HL-60 (cell line): ENCODE data around the gene CHAF1A.

ENCODE experiments used
- DNase-seq, 2 experiments: peaks; one replicate each; pipeline ENCODE4 v3.0.0-alpha.2; 2010 to 2020; ENCODE audit warnings: low read depth in 1 of 2, low spot score in 1 of 2
- H3K27ac ChIP-seq: fragments of 250-450 bp; sonication (Bioruptor Pico); replicated peaks from 2 replicates; pipeline ENCODE4 v1.5.1; 2020; ENCODE audit warnings: mild to moderate bottlenecking, moderate library complexity
- H3K27me3 ChIP-seq: fragments of 250-450 bp; sonication (Bioruptor Pico); 2 replicates; pipeline ENCODE4 v1.5.1; 2021; ENCODE audit warnings: mild to moderate bottlenecking, moderate library complexity; ENCODE audit not compliant: insufficient read depth, poor library complexity, severe bottlenecking
- H3K4me3 ChIP-seq: replicated peaks from 2 replicates; pipeline ENCODE4 v1.5.1; 2011; ENCODE audit warnings: mild to moderate bottlenecking, control low read depth, low read length; ENCODE audit not compliant: insufficient read depth
- GABPA ChIP-seq: IDR thresholded peaks from 2 replicates; pipeline ENCODE4 v1.6.1; 2012; ENCODE audit warnings: low read depth
- POLR2AphosphoS5 ChIP-seq: IDR thresholded peaks from 2 replicates; pipeline ENCODE4 v1.6.1; 2012; ENCODE audit warnings: low read depth
- SPI1 ChIP-seq: IDR thresholded peaks from 2 replicates; pipeline ENCODE4 v1.6.1; 2012; ENCODE audit warnings: low read depth, mild to moderate bottlenecking, borderline replicate concordance
- TF ChIP-seq, protein P1 (sequence below): IDR thresholded peaks from one replicate; pipeline ENCODE4 v1.5.1; 2011; ENCODE audit warnings: low read length, control low read depth, inconsistent platforms; ENCODE audit not compliant: insufficient read depth
- TF ChIP-seq, protein P2 (sequence below): IDR thresholded peaks from 2 replicates; pipeline ENCODE4 v1.6.1; 2012; ENCODE audit warnings: low read depth; ENCODE audit not compliant: insufficient replicate concordance

The CHAF1A gene

DNA sequence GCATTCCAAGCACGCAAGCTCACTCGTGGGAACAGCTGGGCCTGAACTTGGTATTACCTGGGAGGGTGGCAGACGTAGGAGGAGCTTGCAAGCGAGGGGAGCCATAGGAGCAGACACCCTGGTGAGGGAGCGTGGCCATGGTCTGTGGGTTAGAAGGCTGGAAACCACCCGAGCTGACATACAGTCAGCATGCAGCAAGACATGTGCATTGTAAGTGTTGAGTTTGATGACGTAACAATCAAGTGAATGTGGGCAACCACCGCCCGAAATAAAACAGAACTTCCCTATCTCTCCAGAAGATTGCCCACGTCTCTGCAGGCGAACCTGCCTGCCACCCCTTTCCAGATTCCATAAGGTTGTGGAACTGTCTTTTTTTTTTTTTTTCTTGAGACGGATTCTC lies 28.3 kb downstream of the CHAF1A start:
- H3K27ac ChIP-seq: peak overlapping the region; percentile 68
- no peaks in the 10 kb centered on the region for H3K27me3 ChIP-seq
- no peak for TF ChIP-seq SPI1
- peak; percentile 63 for TF ChIP-seq POLR2AphosphoS5
- DNase-seq: peak; percentile 88 to 97
- no peak overlapping the region for H3K4me3 ChIP-seq

DNA sequence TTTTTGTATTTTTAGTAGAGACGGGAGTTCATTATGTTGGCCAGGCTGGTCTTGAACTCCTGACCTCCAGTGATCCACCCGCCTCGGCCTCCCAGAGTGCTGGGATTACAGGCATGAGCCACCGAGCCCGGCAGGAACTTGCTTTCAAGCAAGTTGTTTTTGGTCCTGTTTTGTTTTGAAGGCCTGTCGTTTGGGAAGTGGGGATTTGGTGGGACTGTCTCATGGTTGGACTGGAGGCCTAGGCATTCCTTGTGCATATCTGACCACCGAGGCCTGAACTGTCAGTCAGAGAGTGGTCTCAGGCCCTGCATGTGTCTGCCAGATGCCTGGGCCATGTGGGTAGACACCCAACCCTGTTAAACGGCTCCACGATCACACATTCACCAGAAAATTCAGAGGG lies 28.9 kb downstream of the CHAF1A start:
- TF ChIP-seq POLR2AphosphoS5 (no peak), SPI1 (no peak), GABPA (no peak)
- TF ChIP-seq, protein P1, sequence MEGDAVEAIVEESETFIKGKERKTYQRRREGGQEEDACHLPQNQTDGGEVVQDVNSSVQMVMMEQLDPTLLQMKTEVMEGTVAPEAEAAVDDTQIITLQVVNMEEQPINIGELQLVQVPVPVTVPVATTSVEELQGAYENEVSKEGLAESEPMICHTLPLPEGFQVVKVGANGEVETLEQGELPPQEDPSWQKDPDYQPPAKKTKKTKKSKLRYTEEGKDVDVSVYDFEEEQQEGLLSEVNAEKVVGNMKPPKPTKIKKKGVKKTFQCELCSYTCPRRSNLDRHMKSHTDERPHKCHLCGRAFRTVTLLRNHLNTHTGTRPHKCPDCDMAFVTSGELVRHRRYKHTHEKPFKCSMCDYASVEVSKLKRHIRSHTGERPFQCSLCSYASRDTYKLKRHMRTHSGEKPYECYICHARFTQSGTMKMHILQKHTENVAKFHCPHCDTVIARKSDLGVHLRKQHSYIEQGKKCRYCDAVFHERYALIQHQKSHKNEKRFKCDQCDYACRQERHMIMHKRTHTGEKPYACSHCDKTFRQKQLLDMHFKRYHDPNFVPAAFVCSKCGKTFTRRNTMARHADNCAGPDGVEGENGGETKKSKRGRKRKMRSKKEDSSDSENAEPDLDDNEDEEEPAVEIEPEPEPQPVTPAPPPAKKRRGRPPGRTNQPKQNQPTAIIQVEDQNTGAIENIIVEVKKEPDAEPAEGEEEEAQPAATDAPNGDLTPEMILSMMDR: no peak
- TF ChIP-seq, protein P2, sequence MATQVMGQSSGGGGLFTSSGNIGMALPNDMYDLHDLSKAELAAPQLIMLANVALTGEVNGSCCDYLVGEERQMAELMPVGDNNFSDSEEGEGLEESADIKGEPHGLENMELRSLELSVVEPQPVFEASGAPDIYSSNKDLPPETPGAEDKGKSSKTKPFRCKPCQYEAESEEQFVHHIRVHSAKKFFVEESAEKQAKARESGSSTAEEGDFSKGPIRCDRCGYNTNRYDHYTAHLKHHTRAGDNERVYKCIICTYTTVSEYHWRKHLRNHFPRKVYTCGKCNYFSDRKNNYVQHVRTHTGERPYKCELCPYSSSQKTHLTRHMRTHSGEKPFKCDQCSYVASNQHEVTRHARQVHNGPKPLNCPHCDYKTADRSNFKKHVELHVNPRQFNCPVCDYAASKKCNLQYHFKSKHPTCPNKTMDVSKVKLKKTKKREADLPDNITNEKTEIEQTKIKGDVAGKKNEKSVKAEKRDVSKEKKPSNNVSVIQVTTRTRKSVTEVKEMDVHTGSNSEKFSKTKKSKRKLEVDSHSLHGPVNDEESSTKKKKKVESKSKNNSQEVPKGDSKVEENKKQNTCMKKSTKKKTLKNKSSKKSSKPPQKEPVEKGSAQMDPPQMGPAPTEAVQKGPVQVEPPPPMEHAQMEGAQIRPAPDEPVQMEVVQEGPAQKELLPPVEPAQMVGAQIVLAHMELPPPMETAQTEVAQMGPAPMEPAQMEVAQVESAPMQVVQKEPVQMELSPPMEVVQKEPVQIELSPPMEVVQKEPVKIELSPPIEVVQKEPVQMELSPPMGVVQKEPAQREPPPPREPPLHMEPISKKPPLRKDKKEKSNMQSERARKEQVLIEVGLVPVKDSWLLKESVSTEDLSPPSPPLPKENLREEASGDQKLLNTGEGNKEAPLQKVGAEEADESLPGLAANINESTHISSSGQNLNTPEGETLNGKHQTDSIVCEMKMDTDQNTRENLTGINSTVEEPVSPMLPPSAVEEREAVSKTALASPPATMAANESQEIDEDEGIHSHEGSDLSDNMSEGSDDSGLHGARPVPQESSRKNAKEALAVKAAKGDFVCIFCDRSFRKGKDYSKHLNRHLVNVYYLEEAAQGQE: no peak
- Histone ChIP-seq H3K27me3 (no peaks in the 10 kb centered on the region), H3K27ac (peak overlapping the region; percentile 68), H3K4me3 (no peak overlapping the region)
- DNase-seq: peak in 1 of 2 experiments; percentile 18

DNA sequence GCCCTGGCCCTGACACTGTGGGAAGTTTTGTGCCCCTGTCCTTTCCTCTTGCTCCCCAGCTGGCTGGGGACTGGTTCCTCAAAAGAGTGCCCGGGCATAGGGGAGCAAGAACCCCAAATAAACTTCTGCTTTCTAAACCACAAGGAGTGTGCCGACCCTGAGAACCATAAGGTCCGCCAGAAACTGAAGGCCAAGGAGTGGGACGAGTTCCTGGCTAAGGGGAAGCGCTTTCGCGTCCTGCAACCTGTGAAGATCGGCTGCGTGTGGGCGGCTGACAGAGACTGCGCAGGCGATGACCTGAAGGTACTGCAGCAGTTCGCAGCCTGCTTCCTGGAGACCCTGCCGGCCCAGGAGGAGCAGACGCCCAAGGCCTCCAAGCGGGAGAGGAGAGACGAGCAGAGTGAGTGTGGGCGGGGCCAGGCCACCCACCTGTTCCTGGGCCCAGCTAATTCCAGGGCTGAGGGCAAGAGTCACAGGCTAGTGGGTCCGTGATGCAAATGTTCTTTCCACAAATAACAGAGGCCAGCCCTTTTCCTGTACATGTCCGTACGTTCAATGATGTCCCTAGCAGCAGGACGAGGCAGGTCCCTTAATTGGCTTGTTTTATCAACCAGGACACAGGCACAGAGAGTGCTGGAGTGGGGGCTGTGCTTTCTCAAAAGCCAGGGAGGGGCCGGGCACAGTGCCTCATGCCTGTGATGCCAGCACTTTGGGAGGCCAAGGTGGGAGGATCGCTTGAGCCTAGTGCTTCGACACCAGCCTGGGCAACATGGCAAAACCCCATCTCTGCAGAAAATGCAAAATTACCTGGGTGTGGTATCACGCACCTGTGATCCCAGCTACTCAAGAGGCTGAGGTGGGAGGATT lies 29.6 kb downstream of the CHAF1A start:
- peak; percentile 74 for TF ChIP-seq POLR2AphosphoS5
- peak; percentile 72; the same call in 1 of the 2 replicates for TF ChIP-seq SPI1
- TF ChIP-seq, protein P1: no peak
- TF ChIP-seq GABPA: peak; percentile 52; the same call in 1 of the 2 replicates
- TF ChIP-seq, protein P2: no peak
- Histone ChIP-seq H3K27ac (peak overlapping the region; percentile 68), H3K4me3 (no peak overlapping the region), H3K27me3 (no peaks in the 10 kb centered on the region)
- peak; percentile 82 to 94 for DNase-seq

DNA sequence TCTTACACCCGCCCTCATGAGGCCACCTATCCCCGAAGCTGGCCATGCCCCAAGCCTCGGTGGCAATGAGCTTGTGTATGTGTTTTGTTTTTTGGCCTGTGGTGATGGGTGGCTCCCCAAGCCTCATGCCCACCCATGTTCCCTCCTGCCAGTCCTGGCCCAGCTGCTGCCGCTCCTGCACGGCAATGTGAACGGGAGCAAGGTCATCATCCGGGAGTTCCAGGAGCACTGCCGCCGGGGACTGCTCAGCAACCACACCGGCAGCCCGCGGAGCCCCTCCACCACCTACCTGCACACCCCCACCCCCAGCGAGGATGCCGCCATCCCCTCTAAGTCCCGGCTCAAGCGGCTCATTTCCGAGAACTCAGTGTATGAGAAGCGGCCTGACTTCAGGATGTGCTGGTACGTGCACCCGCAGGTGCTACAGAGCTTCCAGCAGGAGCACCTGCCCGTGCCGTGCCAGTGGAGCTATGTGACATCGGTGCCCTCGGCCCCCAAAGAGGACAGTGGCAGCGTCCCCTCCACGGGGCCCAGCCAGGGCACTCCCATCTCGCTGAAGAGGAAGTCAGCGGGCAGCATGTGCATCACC lies 30.6 kb downstream of the CHAF1A start:
- Histone ChIP-seq H3K27ac (no peak overlapping the region), H3K4me3 (no peak overlapping the region), H3K27me3 (no peaks in the 10 kb centered on the region)
- no peak for DNase-seq
- TF ChIP-seq, protein P2: no peak
- TF ChIP-seq, protein P1: no peak
- no peak for TF ChIP-seq GABPA
- no peak for TF ChIP-seq SPI1
- TF ChIP-seq POLR2AphosphoS5: no peak
